Measurements from ENCODE around the gene FNDC3B. TPM values are rescaled to one million over a fixed set of nuclear protein-coding genes. Genes with fewer than 3 reads are reported as not detected.

FNDC3B gene
- total RNA-seq, 1 donor from 2014 or later, result 68.5 TPM

DNA sequence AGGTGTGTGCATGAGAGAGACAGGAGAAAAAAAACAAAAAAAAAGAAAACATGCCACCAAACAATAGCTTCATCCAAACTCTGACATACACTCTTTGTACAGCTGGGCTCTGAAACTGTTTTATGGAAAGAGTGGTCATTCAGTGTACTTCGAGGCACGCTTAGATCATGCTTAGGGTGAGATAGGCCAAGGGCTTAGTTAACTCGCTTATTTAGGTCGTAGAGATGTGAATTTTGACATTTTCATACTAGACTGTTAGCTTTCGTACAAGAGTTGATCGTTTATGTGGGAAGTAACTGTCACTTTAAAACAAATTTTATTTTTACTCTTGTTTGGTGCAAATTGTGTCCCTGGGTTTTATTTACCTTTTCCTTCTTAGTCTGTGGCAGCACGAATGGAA is 242.5 kb downstream of the FNDC3B start:
- Histone ChIP-seq H3K9me3 (no peaks in the 10 kb centered on the region), H3K4me1 (peaks cover 18% of the 10 kb centered on the region), H3K4me3 (no peak overlapping the region), H3K36me3 (no peaks in the 10 kb centered on the region), H3K27ac (no peak overlapping the region), H3K27me3 (no peaks in the 10 kb centered on the region)
- no peak for DNase-seq (ENCODE audit: extremely low spot score in 2 of 2)
- intact Hi-C loops (cut with DNase I), result no loop called here
- TF ChIP-seq POLR2AphosphoS5 (IDR thresholded peaks at IDR 0.05; ENCODE audit: insufficient read depth in 1 of 2, low read depth in 1 of 2) (no peak), POLR2A (IDR thresholded peaks at IDR 0.05) (no peak)
- TF ChIP-seq, protein P1, sequence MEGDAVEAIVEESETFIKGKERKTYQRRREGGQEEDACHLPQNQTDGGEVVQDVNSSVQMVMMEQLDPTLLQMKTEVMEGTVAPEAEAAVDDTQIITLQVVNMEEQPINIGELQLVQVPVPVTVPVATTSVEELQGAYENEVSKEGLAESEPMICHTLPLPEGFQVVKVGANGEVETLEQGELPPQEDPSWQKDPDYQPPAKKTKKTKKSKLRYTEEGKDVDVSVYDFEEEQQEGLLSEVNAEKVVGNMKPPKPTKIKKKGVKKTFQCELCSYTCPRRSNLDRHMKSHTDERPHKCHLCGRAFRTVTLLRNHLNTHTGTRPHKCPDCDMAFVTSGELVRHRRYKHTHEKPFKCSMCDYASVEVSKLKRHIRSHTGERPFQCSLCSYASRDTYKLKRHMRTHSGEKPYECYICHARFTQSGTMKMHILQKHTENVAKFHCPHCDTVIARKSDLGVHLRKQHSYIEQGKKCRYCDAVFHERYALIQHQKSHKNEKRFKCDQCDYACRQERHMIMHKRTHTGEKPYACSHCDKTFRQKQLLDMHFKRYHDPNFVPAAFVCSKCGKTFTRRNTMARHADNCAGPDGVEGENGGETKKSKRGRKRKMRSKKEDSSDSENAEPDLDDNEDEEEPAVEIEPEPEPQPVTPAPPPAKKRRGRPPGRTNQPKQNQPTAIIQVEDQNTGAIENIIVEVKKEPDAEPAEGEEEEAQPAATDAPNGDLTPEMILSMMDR (IDR thresholded peaks at IDR 0.05), result no peak

DNA sequence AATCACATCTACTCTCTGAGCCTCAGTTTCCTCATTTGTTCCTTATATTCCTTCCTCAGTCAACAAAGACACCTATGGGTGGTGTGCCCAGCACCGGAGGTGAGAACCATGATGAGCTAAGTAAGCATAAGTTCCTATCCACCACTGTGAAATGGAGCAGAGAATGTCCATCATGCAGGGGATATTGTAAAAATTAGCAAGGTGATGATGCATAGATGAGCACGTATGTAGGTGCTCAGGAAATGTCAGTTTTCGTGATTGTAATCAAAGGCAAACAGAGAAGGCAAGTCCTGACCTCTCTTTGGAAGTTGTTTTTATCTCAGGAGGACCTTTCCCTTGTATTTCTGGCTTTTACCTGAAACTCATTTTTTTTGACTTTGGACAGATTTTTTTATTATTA is 243.5 kb downstream of the FNDC3B start:
- H3K36me3 ChIP-seq, result peaks cover 0 to 1% of the 10 kb centered on the region in 2 donors
- peaks cover 10% of the 10 kb centered on the region for H3K4me1 ChIP-seq
- H3K27me3 ChIP-seq, result no peaks in the 10 kb centered on the region
- TF ChIP-seq POLR2AphosphoS5 (IDR thresholded peaks at IDR 0.05; ENCODE audit: insufficient read depth in 1 of 2, low read depth in 1 of 2) (no peak), POLR2A (IDR thresholded peaks at IDR 0.05) (no peak)
- TF ChIP-seq, protein P1 (IDR thresholded peaks at IDR 0.05), result no peak
- intact Hi-C loops (cut with DNase I), result no loop called here
- no peak for DNase-seq (ENCODE audit: extremely low spot score in 2 of 2)
- no peak overlapping the region for H3K4me3 ChIP-seq
- H3K27ac ChIP-seq, result no peak overlapping the region
- H3K9me3 ChIP-seq, result no peaks in the 10 kb centered on the region

GRCh38 chr3:172283841-172284357 is 244.5 kb downstream of the FNDC3B start:
- intact Hi-C loops (cut with DNase I), result no loop called here
- H3K27ac ChIP-seq, result no peak overlapping the region
- H3K4me1 ChIP-seq, result peaks cover 5% of the 10 kb centered on the region
- TF ChIP-seq POLR2A (IDR thresholded peaks at IDR 0.05) (no peak), POLR2AphosphoS5 (IDR thresholded peaks at IDR 0.05; ENCODE audit: insufficient read depth in 1 of 2, low read depth in 1 of 2) (no peak)
- TF ChIP-seq, protein P1 (IDR thresholded peaks at IDR 0.05), result no peak
- H3K4me3 ChIP-seq, result no peak overlapping the region
- H3K27me3 ChIP-seq, result no peaks in the 10 kb centered on the region
- H3K36me3 ChIP-seq, result peaks cover 0 to 8% of the 10 kb centered on the region in 2 donors
- no peak for DNase-seq (ENCODE audit: extremely low spot score in 2 of 2)
- no peaks in the 10 kb centered on the region for H3K9me3 ChIP-seq

- peaks cover 8% of the 10 kb centered on the region for H3K4me1 ChIP-seq
- H3K27me3 ChIP-seq, result no peaks in the 10 kb centered on the region
- H3K9me3 ChIP-seq, result no peaks in the 10 kb centered on the region
- TF ChIP-seq POLR2AphosphoS5 (IDR thresholded peaks at IDR 0.05; ENCODE audit: insufficient read depth in 1 of 2, low read depth in 1 of 2) (no peak), POLR2A (IDR thresholded peaks at IDR 0.05) (no peak)
- TF ChIP-seq, protein P1 (IDR thresholded peaks at IDR 0.05), result no peak
- DNase-seq (ENCODE audit: extremely low spot score in 2 of 2), result no peak
- no peak overlapping the region for H3K4me3 ChIP-seq
- H3K27ac ChIP-seq, result no peak overlapping the region
- intact Hi-C loops (cut with DNase I), result no loop called here
- peaks cover 0 to 8% of the 10 kb centered on the region in 2 donors for H3K36me3 ChIP-seq
Measured at GRCh38 chr3:172285844-172286243, 246.5 kb downstream of the FNDC3B start.

GRCh38 chr3:172286548-172287148 is 247.3 kb downstream of the FNDC3B start:
- Histone ChIP-seq H3K27ac (no peak overlapping the region), H3K36me3 (peaks cover 0 to 8% of the 10 kb centered on the region in 2 donors), H3K4me1 (peaks cover 8% of the 10 kb centered on the region), H3K4me3 (no peak overlapping the region), H3K27me3 (no peaks in the 10 kb centered on the region), H3K9me3 (no peaks in the 10 kb centered on the region)
- intact Hi-C loops (cut with DNase I), result no loop called here
- TF ChIP-seq POLR2AphosphoS5 (IDR thresholded peaks at IDR 0.05; ENCODE audit: insufficient read depth in 1 of 2, low read depth in 1 of 2) (no peak), POLR2A (IDR thresholded peaks at IDR 0.05) (no peak)
- TF ChIP-seq, protein P1 (IDR thresholded peaks at IDR 0.05), result no peak
- DNase-seq (ENCODE audit: extremely low spot score in 2 of 2), result no peak

Measured in vagina (tissue), 2 donors.